Stimulated activated CD4-positive, alpha-beta T cell treated with anti-CD3 and anti-CD28 coated beads, Interleukin-1b, Interleukin-23, amount 100 ng/mL, for 4 hours (primary cell): Measurements from ENCODE around the gene DGKA.
"Not testable (repeated sequence)": the region's sequence is repeated elsewhere in the genome, so short reads cannot be mapped to it uniquely, and the experiment has no call there.

Experiments used
- DNase-seq, 2 donors: peaks; one replicate each; pipeline ENCODE4 v3.0.0-alpha.2; 2020; ENCODE audit warnings: low read depth in 2 of 2

Gene DGKA

DNA sequence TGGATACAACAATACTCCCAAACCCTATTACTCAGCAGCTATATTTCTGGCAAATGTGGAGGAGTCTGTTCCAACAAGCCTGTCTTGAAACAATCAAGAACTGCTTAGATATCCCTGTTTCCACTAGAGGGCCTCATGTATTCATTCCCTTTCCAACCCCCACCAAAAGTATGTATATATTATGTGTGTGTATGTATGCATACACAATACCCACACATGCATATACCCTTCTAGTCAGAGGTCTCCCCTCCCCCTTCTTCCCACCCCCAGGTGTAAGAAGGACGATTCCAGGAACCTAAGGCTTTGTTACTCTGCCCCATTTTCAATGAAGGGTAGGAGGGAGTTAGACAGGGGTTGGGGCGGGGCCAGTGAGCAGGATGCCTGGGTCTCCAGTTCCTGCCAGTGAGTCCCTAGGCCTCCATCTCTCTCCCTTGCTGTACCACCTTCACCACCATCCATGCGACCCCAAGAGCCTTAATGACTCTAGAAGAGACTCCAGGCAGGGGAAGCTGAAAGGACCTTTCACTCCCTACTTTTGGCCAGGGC lies at the start of gene DGKA:
Gene DGKA (plus strand): TSS at position 392 of the 546 bp plus-strand sequence. CDS start 5,342 bp downstream, outside the sequence.
- peak; percentile 60 to 69 for DNase-seq

DNA sequence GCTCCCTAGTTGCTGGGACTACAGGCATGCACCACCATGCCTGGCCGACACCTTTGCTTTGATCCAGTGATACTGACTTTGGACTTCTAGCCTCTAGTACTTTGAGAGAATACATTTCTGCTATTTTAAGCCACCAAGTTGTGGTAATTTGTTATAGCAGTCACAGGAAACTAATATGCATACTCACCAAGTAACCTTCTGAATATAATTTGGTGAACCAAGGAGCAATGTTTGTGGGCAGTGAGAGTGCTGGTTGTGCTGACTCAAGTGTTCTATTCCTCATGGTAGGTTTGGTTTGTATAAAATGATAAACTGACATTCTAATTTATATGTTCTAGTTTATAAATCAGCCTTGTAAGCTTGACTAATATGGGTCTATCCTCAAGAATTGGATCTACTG lies 45.8 kb upstream of the DGKA start:
- DNase-seq, result no peak

DNA sequence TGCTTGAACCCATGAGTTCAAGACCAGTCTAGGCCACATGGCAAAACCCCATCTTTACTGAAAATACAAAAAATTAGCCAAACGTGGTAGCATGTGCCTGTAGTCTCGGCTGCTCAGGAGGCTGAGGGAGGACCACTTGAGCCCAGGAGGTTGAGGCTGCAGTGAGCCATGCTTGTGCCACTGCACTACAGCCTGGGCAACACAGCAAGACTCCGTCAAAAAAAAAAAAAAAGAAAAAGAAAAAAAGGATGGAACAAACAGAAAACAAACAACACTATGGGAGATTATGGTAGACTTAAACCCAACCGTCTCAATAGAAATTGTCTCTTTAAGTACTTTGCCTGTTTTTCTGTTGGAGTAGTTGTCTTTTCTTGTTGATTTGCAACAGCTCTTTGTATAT lies 39.7 kb upstream of the DGKA start:
- no peak for DNase-seq

DNA sequence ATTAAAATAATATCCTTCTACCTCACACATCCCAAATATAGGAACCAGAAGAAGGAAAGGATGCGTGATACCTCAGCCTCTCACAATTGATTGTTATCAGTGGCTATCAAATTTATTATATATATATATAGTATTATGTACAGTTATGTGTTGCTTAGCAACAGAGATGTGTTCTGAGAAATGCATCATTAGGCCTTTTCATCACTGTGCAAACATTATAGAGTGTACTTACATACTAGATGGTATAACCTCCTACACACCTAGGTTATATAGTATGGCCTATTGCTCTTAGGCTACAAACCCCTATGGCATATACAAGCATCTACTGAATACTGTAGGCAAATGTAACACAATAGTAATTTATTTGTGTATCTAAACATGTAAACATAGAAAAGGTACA lies 37.2 kb upstream of the DGKA start:
- no peak for DNase-seq

DNA sequence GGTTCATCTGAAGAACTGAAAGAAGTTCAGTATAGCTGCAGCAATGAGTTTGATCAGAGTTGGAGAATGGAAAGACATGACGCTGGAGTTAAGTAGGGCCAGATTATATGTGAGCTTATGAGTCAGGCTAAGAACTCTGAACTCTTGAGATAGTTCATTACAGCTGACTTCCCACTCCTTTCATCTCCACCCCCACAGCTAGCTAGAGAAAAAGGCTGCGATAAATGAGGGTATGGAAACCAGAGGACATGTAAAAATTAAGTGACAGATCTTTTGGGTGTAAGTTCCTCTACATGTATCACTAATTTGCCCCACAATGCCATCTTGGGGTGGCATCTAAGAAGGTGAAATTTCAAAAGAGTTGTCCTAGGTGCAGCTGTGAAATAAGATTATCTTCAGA lies 31.9 kb upstream of the DGKA start:
- peak; percentile 9 to 26 for DNase-seq

DNA sequence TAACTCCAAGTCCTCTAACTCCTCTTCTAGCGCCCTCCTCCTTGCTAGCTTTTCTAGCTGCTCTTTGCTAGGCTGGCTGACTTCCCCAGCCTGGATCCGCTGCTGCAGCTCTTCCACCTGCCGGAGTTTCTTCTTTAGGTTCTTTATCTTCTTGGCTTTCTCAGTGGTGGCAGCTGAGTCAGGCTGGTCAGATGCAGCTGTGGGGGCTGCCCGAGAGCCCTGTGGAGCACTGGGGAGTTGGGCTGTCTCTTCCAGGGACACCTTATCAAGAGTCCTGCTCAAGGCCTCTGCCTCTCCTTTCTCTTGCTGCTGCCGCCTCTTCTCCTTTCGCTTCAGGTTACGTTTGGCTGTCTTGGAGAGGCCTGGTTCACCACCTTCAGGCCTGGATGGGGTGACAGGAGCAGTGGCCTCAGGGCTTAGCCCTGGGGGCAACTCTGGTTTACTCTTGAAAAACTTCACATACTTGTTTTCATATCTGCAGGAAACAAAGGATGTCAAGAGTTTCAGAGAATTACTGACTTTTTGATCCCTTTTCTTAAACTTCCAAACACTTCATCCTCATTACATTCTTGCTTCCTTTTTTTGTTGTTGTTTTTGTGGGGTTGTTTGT lies 29.0 kb upstream of the DGKA start:
- DNase-seq, result no peak

DNA sequence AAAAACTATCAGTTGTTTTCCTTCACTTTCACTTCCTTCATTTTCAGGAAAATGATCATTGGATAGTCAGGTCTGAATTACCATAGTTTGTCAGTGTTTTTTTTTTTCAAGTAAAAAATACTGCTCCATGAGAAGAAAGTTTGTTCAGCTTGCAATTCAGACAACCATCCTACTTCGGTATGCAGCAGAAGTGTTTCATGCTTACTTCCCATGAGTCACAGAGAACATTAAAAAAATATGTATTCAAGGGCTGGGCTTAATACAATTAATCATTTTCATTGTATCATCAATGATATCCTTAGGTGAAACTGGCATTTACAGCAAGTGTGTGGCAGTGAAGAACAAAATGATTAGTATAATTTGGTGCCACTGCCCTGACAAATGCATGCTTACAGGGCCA lies 24.9 kb upstream of the DGKA start:
- DNase-seq, result no peak

DNA sequence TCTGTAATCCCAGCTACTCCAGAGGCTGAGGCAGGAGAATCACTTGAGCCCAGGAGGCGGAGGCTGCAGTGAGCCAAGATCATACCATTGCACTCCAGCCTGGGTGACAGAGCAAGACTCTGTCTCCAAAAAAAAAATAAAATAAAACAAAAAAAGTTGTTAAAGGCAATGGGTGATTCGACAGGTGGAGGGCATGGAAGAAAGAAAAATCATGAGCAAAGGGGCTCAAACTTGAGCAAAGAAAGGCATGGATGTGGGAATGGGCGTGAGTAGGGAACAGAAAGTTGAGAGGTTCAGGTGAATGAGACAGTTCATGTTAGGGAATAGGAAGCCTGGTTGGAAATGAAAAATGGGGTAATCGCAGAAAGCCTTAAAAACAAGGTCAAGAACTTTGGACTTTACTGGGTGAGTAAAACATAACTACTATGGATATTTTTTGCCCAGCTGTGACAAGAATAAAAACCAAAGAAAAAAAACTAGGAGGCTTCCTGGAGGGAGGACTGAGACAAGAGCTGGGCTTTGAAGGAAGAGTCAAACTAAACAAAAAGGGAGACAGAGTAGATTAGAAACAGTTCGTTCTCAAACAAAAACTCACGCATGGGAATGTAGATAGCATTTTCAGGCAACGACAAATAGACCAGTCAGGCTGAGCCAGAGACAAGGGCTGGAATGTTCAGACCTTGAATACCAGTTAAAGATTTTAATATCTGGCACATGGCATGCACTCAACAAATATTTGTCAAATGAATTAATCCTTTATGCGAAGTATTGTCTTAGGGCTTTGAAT lies 22.0 kb upstream of the DGKA start:
- DNase-seq, result no peak

DNA sequence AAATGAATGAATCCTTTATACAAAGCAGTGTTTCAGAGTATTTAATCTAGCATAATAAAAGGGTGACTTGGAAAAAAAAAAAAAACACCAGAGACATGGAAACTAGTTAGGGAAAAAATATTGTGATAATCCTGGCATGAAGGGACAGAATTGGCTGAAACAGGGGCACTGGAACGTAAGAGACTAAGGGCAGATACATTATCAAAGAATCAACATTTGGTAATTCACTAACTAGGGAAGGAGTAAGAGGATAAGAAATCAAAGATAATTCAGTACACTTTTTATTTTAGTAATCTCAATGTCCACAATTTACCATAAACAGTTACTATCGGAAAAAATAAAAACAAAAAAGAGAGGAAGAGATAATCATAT lies 21.5 kb upstream of the DGKA start:
- DNase-seq, result no peak

DNA sequence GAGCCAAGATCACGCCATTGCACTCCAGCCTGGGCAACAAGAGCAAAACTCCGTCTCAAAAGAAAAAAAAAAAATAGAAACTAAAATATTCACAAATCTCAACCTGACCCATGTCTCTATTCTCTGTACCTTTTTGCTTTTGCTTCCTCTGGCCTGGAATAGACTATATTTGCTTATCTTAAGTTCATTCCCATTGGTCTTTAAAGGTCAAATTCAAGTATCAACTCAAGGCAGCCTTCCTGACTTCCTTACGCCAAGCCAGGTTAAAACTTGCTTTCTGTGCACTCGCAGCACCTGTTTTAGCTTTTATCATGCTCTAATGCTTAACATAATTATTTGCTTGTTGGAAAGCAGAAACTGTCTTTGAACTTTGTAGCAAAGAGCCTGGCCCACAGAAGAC lies 18.1 kb upstream of the DGKA start:
- no peak for DNase-seq

DNA sequence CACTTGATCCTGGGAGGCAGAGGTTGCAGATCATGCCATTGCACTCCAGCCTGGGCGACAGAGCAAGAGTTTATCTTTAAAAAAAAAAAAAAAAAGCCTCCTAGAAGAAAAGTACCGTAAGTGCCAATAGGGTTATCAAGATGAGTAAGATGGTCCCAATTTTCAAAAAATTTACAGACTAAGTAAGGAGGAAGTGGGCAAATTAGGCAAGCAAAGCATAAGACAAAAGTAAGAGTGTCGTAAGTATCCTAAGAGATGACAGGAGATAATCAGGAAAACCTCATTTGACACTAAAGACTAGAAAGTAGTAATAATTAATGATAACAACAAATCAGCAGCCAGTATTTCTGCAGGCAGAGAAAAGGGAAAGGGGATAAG lies 15.5 kb upstream of the DGKA start:
- DNase-seq, result no peak

DNA sequence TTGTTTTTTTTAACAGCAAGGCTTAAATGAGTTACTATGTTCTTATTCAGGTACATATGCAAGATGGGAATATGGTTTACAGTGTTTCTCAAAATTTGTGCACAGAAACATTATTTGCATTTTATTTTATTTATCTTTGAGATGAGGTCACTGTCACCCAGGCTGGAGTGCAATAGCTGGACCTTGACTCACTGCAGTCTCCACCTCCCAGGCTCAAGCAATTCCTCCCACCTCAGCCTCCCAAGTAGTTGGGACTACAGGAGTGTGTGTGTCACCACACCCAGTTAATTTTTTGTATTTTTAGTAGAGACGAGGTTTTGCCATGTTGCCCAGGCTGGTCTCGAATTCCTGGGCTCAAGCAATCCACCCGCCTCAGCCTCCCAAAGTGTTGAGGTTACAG lies 11.9 kb upstream of the DGKA start:
- DNase-seq, result not testable (repeated sequence)

DNA sequence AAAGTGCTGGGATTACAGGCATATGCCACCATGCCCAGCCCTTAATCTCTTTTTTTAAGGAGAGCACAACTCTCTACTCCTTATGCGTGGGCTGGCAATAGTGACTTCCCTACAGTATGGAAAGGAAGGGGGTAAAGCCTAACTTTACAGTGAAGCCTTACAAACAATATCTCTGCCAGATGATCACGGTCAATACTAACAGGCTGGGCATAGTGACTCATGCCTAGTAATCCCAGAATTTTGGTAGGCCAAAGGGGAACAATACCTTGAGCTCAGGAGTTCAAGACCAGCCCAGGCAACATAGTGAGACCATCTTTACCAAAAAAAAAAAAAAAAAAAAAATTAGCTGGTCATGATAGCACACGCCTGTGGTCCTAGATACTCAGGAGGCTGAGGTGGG lies 8.8 kb upstream of the DGKA start:
- DNase-seq, result no peak

DNA sequence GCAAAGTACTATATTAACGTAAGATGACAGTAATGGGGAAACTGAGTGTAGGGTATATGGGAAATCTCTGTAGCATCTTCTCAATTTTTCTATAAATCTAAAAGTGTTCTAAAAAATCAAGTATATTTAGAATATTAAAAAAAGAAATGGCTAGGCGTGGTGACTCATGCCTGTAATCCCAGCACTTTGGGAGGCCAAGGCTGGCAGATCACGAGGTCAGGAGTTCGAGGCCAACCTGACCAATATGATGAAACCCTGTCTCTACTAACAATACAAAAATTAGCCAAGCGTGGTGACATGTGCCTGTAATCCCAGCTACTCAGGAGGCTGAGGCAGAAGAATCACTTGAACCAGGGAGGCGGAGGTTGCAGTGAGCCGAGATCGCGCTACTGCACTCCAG lies 7.3 kb upstream of the DGKA start:
- DNase-seq, result not testable (repeated sequence)

DNA sequence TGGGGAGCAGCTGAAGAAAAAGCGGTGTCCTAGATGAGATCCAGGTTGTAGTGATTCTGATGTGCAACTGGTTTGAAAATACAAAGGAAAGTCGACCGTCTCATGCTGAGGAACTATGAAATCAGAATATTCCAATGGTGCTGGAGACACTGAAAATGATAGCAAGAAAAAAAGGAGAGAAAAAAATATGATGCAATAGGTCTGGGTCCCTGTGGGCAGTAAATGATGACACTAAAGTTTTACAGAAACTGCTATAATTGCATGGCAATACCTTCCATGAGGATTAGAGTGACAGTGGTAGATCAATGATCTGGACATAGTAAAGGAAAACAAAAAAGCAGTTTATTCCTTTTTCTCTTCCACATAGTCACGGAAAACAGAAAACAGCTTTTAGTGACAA lies 5.6 kb upstream of the DGKA start:
- no peak for DNase-seq

DNA sequence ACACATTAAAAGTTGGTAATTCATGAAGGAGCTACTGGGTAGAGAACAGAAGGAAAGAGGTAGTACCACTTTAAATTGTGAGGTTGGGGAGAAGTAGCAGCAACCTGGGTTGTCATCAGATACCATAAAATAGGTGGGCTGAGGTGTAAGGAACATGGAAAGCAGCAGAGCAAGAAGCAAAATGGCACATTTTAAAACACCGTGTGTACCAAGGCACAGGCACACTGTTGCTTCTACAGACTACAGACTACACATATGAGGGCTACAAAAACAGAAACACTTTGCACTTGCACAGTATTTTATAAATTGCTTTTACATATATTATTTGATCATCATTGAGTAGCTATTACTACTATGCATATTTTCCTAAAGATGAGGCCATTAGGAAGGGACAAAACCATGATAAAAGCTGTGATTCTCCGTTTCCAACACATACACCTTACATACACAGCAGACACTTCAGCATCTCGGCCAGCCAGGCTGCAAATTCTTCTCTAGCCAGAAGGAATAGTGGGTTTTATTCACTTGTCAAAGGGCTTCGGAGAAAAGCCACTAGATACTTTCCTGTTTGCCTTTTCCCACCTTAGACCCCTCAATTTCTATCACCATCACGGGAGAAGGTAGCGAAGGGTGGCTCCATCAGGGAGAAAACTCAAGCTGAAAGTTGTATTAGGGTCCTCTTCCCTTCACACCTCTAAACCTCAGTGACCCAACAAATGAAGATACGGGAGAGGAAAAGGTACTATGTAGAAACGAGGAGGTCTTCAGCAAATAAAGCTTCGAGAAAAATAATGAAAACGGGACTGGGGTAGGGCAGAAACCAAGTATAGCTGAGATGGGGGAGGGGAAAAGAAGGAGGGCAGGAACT lies 4.9 kb upstream of the DGKA start:
- no peak for DNase-seq

DNA sequence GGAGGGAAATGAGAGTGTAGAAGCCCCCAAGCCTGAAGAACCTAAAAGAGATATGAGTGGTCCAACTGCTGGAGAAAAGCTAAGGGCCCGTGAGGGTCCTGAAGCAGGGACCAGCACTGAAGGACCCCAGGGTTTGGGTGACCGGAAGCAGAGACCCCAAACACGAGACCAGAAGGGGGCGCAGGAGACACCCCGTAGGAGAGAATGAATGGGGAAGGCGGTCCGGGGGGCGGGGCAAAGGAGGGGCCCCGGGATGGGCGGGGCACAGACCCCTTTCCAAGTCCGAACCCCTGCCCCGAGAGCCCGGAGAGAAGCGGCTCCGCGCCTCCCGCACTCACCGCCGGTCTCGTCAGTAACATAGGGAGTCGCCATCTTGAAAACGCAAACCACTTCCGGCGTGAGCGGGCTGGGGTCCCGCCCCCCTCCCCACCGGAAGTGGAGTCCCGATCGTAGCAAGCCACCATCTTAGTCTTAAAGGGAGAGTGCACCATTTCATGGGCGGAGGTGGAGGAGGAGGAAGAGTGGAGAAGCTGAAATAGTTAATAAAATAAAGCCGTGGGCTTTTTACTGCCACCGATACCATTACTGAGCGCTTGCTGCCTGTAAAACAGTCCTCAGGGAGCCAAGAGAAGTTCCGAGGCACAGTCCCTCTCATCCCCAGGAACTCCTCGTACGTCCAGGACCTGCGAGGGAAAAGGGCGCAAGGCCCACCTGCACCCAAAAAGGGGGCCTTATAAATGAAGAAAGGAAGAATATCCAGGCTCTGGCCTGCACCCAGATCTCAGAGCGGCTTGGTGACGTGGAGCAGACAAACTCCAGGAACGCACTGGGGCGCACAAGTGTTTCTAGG lies 4.0 kb upstream of the DGKA start:
- peak; percentile 78 to 83 for DNase-seq

DNA sequence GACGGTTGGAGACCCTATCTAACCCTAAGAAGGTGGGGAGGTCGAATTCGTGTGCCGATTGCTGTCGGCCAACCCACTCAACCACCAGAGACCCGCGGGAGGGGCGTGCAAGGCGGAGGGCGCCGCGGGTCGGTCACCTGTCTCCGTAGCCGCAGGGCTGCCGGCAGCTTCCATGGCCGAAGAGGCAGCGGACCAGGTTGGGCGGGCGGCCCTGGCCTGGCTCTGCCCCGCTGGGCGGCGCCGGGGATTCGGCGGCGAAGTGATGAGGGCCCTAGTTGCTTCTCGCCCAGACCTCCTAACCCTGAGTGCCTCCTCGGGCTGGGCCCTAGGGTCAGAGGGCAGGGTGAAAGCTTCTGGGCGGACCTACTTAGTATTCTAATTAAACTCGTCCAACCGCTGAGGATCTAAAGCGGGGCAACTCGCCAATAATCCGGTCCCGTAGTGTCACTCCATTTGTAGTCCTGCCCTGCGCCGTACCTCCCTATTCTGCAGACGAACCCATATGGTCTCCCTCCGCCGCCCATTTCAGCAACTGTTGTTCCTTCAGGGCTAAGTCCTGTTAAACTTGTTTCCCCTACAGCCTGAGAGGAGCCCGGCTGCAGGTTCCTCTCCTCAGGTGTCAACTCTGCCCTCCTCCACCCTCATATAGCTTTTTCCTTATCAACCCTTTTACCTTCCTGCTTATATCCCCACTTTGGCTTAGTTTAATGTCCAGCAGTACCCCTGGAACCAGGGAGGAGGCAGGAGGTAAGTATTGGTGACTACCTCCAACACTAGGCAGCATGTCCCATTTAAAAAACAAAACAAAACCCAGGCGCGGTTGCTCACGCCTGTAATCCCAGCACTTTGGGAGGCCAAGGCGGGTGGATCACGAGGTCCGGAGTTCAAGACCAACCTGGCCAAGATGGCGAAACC lies 3.1 kb upstream of the DGKA start, which contains the start of gene PYM1:
Gene PYM1 (minus strand): TSS at position 307 of the 915 bp plus-strand sequence. CDS start 133 bp downstream, at position 174.
- peak in 1 of 2 donors; percentile 45 for DNase-seq

DNA sequence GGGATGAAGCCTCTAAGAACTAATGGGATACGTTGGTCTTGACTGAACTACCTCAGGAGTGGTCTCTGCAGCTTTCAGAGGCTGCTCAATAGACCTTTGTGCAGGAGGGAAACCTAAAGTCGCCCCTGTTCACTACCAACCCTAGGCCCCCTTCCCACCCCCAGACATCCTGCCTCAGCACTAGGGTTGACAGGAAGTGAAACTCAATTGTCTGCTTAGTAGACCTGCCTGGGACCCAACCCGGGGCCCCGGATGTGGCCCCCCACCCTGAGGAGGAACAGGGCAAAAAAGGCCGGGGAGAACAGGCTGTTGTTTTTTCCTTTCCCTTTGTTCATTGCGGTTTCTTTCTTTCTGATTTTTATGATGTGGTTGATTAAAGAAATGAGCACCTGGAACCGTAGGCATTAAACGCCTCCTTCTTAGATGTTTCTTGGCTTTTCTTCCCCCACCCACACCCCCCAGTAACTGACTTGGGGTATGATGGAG lies 1.6 kb upstream of the DGKA start:
- peak; percentile 69 to 73 for DNase-seq

DNA sequence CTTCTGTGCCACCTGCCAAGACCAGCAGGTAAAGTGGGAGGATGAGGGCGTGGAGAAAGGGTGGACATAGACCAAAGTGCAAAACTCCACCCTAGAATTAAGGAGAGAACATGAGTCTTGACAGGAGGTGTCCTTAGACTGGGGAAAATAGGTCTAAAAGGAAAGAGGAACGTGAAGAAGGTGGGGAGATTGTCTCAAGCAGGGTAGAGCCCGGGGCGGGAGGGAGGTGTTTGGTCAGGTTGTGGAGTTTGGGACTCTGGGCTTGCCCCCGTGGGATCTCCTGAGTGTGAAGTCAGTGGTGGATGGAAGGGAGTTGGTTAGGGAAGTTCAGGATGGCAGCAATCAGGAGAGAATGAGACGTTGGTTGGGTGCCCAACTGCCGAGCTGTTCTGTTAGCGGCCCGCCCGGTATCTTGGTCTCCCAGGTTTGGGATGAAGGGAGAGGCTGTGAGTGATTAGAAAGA lies 386 bp downstream of the DGKA start:
- DNase-seq, result no peak
